Glomerular endothelial cell (primary cell): ENCODE results near the gene FOXO4. TPM values are rescaled to one million over a fixed set of nuclear protein-coding genes. Genes with fewer than 3 reads are reported as not detected.

Experiments used
- DNase-seq: peaks from one replicate; pipeline ENCODE4 v3.0.0-alpha.2; 2011; ENCODE audit warnings: low read depth, low spot score; ENCODE audit errors: extremely low read depth
- total RNA-seq: library from RNA; depleted of rRNA; stranded (reverse); fragments of >200 nt; gene quantifications from 2 replicates; pipeline ENCODE4 v1.2.3, GENCODE V29; 2015

FOXO4 gene
- total RNA-seq, 1 donor from 2014 or later = 10.0 TPM

- no peak for DNase-seq
These were observed 3.4 kb downstream of the FOXO4 start for GRCh38 chrX:71098951-71099506.

- DNase-seq = no peak
These were observed 4.1 kb downstream of the FOXO4 start for GRCh38 chrX:71099736-71100135.

DNA sequence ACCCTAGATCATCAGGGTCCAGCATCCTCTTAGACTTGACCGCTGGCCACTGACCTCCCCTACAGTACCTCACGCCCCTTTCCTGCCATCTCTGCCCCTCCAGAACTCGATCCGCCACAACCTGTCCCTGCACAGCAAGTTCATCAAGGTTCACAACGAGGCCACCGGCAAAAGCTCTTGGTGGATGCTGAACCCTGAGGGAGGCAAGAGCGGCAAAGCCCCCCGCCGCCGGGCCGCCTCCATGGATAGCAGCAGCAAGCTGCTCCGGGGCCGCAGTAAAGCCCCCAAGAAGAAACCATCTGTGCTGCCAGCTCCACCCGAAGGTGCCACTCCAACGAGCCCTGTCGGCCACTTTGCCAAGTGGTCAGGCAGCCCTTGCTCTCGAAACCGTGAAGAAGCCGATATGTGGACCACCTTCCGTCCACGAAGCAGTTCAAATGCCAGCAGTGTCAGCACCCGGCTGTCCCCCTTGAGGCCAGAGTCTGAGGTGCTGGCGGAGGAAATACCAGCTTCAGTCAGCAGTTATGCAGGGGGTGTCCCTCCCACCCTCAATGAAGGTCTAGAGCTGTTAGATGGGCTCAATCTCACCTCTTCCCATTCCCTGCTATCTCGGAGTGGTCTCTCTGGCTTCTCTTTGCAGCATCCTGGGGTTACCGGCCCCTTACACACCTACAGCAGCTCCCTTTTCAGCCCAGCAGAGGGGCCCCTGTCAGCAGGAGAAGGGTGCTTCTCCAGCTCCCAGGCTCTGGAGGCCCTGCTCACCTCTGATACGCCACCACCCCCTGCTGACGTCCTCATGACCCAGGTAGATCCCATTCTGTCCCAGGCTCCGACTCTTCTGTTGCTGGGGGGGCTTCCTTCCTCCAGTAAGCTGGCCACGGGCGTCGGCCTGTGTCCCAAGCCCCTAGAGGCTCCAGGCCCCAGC, 5.2 kb downstream of the FOXO4 start:
- DNase-seq = no peak

GRCh38 chrX:71102292-71102691, 6.6 kb downstream of the FOXO4 start:
- DNase-seq = no peak

DNA sequence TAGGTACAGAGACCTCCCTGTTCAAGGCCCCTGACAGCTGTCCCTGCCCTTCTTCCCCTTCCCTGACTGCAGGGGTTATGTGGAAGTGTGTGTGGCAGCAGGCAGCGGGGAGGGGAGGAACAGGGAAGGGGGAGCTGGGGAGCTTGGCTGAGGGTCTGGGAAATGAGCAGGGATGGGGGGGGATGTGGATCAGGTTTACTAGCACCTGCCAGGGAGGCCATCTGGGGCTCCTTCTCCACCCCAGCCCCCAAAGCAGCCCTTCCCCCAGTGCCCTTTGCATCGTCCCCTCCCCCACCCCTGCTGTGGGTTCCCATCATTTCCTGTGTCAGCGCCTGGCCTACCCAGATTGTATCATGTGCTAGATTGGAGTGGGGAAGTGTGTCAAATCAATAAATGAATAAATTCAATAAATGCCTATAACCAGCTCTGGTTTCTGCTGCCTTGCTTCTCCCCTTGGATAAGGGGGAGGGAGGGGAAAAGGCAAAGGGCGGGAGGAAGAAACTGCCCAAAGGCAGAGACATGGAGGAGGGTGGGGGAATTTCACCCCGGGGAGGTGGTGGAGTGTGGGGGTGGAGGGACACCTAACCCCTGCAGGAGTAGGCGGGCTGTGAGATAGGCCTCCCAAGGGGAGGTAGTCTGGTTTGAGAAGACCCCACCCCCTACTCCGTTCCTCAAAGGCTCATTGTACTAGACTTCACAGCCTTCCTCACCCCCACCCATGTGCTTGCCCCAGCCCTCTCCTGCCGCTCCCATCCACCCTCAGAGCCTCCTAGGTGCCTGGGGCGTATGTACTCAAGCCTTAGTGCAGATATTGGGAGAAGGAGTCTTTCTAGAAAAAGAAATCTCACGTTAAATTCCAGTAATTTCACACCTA, 7.7 kb downstream of the FOXO4 start:
- DNase-seq = no peak

- DNase-seq = no peak
These were observed 10.0 kb downstream of the FOXO4 start for GRCh38 chrX:71105628-71106027.

DNA sequence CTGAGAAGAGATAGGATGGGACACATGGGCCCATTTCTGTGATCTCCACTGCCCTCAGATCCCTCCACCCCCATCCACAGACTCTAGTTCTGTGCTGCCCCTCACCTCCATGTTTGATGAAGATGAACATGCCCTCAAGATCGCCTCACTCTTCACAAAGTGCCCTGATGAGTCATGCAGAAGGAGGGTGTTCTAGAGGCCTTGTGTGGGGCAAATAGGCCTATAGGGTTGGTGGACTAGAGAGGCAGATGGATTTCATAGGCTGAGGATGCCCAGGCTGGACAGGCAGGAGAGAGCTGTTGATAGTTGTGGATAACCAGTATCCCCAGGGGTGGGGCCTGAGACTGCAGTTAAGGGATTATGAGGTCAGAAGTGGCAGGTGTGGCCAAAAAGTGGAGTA, 10.8 kb downstream of the FOXO4 start, which contains the start of gene CXorf65:
Gene CXorf65 (minus strand): TSS at position 314 of the 400 bp plus-strand sequence. CDS start 184 bp downstream, at position 130.
- no peak for DNase-seq

- no peak for DNase-seq
These were observed 11.6 kb downstream of the FOXO4 start for GRCh38 chrX:71107245-71107644.

DNA sequence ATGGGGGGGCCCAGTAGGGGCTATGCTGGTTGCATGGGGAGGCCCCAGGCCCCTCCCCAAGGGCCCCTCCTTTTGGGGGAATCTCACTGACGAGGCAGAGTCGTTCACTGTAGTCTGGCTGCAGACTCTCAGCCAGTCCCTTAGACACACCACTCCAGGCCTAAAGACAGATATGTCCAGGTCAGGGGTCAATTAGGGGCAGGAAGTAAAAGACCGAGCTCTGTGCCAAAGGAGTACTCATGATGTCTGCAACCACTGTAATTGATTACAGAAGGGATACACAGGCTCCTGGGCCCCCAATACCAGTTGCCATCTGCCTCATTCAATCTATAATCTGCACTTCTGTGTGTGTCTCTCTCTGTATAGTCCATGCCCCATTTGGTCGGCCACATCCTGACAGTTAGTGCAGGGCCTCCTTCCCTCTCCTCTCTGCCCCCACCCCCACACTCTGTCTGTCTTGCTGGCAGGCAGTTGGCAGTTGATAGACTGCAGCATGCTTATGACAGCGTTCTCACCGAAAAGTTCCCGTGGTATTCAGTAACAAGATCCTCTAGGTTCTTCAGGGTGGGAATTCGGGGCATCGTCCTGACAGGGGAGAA, 12.2 kb downstream of the FOXO4 start:
- DNase-seq = no peak

GRCh38 chrX:71109051-71109450, 13.4 kb downstream of the FOXO4 start:
- no peak for DNase-seq

DNA sequence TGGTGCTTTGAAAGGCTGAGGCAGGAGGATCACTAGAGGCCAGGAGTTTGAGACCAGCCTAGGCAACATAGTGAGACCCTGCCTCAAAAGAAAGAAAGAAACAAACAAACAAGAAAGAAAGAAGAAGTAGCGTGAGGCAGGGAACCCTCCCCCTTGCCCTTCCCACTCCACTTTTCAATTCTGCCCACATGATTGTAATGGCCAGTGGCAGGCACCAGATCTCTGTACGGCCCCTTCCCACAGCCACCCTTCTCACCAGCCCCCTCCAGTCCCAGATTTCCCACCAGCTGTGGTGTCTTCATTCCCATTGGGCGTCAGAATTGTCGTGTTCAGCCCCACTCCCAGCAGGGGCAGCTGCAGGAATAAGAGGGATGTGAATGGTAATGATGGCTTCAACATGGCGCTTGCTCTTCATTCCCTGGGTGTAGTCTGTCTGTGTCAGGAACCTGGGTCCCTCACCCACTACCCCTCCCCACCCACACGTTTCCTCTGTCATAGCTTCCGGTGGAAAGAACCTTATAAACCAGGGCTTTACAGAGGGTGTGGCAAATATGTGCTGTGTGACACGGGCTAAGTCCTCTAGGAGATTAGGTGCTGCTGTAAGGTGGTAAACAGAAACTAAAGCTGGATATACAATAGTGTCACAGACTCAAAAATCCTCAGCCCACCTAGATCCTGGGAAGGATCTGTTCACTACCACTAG, 15.6 kb downstream of the FOXO4 start, which contains the start of gene IL2RG:
Gene IL2RG (minus strand): TSS at position 437 of the 703 bp plus-strand sequence. CDS start 38 bp downstream, at position 399.
- no peak for DNase-seq

GRCh38 chrX:71111921-71112431, 16.3 kb downstream of the FOXO4 start:
- no peak for DNase-seq

GRCh38 chrX:71117358-71117757, 21.7 kb downstream of the FOXO4 start:
- DNase-seq = no peak

GRCh38 chrX:71118032-71118984, 22.7 kb downstream of the FOXO4 start, which contains the start of gene MED12:
TSS of gene MED12 (plus strand) at chrX:71118596. CDS start at chrX:71118755, 159 bp downstream.
- no peak for DNase-seq

DNA sequence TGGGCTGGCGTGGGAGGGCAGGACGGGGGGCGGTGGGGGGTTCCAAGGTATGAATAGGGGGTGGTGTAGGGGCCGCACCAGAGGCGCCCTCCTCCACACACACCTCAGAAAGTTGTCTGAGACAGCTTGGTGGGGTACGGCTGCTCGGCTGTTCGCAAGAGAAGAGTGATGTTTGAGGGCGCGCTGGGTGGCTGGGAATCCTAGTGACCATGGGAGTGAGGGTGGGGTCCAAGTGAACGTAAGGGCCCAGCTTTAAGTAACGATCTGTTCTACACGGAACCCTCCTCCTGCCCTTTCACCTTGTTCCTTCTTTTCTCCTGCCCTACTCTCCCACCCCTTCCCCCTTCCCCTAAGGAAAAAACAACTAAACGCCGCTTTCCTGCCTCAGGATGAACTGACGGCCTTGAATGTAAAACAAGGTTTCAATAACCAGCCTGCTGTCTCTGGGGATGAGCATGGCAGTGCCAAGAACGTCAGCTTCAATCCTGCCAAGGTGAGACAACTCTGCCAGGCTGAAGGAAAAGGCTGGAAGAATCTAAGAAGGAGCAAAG, 23.4 kb downstream of the FOXO4 start:
- DNase-seq = no peak

DNA sequence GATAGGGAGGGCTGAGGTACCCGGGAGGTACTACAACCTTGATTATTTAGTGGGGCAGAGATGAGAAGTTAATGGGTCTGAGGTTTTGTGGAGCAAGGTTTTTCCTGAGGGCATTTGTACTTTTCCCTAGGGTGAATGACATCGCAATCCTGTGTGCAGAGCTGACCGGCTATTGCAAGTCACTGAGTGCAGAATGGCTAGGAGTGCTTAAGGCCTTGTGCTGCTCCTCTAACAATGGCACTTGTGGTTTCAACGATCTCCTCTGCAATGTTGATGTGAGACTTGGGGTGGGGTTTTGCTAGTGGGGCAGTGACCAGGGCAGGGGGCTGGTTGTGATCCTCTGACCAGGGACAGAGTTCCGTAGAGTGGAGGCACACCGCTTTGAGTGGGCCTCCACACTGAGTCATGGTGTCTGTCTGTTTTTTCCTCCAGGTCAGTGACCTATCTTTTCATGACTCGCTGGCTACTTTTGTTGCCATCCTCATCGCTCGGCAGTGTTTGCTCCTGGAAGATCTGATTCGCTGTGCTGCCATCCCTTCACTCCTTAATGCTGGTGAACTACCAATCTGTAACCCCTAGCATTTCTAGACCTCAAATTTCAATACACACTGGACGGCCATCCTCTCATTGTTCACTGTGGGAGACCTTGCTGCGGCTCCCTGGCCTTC, 32.6 kb downstream of the FOXO4 start:
- no peak for DNase-seq

DNA sequence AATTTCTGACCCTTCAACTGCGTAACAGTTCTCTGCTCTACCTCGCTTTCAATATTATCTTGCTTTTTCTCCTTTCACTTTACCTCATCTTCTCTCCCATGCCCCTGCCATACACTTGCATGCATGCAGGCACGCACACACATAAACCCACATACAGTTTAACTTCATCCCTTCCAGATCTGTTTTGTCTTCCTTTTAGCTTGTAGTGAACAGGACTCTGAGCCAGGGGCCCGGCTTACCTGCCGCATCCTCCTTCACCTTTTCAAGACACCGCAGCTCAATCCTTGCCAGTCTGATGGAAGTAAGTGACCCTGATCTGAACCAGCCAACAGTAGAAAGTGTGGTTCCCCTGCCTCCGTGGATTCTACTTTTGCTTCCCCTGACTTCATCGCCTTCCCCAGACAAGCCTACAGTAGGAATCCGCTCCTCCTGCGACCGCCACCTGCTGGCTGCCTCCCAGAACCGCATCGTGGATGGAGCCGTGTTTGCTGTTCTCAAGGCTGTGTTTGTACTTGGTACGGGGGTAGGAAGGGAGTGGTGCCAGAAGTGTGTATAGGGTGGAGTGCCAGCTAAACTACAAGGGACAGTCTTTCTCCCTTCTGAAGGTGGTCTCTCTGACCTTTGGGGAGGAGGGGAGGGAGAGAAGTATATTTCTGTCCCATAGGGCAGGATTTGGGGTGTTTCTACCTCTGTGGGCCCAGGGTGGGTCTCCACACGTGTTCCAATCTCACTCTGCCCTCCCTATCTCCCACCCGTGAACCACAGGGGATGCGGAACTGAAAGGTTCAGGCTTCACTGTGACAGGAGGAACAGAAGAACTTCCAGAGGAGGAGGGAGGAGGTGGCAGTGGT, 33.5 kb downstream of the FOXO4 start:
- no peak for DNase-seq
